IMR-90 (cell line): ENCODE results near the gene UBAC1.

Source experiments
- BHLHE40 ChIP-seq: fragments of 150-350 bp; IDR thresholded peaks from 2 replicates; pipeline ENCODE4 v1.6.1; 2016; ENCODE audit warnings: mild to moderate bottlenecking, low read depth, low read length
- CEBPB ChIP-seq: IDR thresholded peaks from 2 replicates; pipeline ENCODE4 v1.6.1; 2012; ENCODE audit warnings: low read depth, low read length, improper control_type of control experiment
- CHD1 ChIP-seq: IDR thresholded peaks from 2 replicates; pipeline ENCODE4 v1.6.1; 2012; ENCODE audit warnings: low read depth, low read length, improper control_type of control experiment
- CTCF ChIP-seq: conservative IDR thresholded peaks from 2 replicates; pipeline ENCODE4 v1.5.1; 2012; ENCODE audit warnings: mild to moderate bottlenecking, low read depth, low read length, improper control_type of control experiment
- FOS ChIP-seq: fragments of 150-350 bp; IDR thresholded peaks from 2 replicates; pipeline ENCODE4 v1.6.1; 2016; ENCODE audit warnings: low read depth, low read length
- MAFK ChIP-seq: IDR thresholded peaks from 2 replicates; pipeline ENCODE4 v1.6.1; 2012; ENCODE audit warnings: low read depth, low read length, improper control_type of control experiment
- MXI1 ChIP-seq: IDR thresholded peaks from 2 replicates; pipeline ENCODE4 v1.6.1; 2012; ENCODE audit warnings: low read depth, mild to moderate bottlenecking, low read length, moderate library complexity, borderline replicate concordance
- POLR2A ChIP-seq: IDR thresholded peaks from 2 replicates; pipeline ENCODE4 v1.6.1; 2012; ENCODE audit warnings: mild to moderate bottlenecking, low read depth, low read length
- SMC3 ChIP-seq: fragments of 150-350 bp; IDR thresholded peaks from 2 replicates; pipeline ENCODE4 v1.6.1; 2016; ENCODE audit warnings: low read depth, mild to moderate bottlenecking, antibody characterized with exemption, low read length, moderate library complexity

- no peak for TF ChIP-seq CTCF
- no peak for TF ChIP-seq CHD1
- TF ChIP-seq MXI1, result no peak
- no peak for TF ChIP-seq MAFK
- TF ChIP-seq FOS, result no peak
- TF ChIP-seq POLR2A, result no peak
- TF ChIP-seq CEBPB, result no peak
- TF ChIP-seq BHLHE40, result no peak
- TF ChIP-seq SMC3, result no peak
These were observed 74.1 kb downstream of the UBAC1 start for GRCh38 chr9:135887021-135887507.
